C4-2B (cell line): ENCODE results near the gene NXF3.
"Not testable (repeated sequence)": the region's sequence is repeated elsewhere in the genome, so short reads cannot be mapped to it uniquely, and the experiment has no call there.

Source experiments
- ZFX ChIP-seq: fragments of 450-650 bp; IDR thresholded peaks from 2 replicates; pipeline ENCODE4 v1.6.1; 2017
- TF ChIP-seq, protein P1 (sequence below): fragments of 450-650 bp; conservative IDR thresholded peaks from 2 replicates; pipeline ENCODE4 v1.5.1; 2017; ENCODE audit warnings: mild to moderate bottlenecking

DNA sequence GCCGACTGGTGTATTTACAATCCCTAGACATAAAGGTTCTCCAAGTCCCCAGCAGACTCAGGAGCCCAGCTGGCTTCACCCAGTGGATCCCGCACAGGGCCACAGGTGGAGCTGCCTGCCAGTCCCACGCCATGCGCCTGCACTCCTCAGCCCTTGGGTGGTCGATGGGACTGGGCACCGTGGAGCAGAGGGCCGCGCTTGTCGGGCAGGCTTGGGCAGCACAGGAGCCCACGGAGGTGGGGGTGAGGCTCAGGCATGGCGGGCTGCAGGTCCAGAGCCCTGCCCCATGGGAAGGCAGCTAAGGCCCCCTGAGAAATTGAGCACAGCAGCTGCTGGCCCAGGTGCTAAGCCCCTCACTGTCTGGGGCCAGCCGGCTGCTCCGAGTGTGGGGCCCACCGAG, 24.0 kb upstream of the NXF3 start:
- TF ChIP-seq, protein P1, sequence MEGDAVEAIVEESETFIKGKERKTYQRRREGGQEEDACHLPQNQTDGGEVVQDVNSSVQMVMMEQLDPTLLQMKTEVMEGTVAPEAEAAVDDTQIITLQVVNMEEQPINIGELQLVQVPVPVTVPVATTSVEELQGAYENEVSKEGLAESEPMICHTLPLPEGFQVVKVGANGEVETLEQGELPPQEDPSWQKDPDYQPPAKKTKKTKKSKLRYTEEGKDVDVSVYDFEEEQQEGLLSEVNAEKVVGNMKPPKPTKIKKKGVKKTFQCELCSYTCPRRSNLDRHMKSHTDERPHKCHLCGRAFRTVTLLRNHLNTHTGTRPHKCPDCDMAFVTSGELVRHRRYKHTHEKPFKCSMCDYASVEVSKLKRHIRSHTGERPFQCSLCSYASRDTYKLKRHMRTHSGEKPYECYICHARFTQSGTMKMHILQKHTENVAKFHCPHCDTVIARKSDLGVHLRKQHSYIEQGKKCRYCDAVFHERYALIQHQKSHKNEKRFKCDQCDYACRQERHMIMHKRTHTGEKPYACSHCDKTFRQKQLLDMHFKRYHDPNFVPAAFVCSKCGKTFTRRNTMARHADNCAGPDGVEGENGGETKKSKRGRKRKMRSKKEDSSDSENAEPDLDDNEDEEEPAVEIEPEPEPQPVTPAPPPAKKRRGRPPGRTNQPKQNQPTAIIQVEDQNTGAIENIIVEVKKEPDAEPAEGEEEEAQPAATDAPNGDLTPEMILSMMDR, result not testable (repeated sequence)
- not testable (repeated sequence) for TF ChIP-seq ZFX
